ENCODE measurements around the gene RPF1. TPM values are rescaled to one million over a fixed set of nuclear protein-coding genes. Genes with fewer than 3 reads are reported as not detected.

RPF1 gene, protein sequence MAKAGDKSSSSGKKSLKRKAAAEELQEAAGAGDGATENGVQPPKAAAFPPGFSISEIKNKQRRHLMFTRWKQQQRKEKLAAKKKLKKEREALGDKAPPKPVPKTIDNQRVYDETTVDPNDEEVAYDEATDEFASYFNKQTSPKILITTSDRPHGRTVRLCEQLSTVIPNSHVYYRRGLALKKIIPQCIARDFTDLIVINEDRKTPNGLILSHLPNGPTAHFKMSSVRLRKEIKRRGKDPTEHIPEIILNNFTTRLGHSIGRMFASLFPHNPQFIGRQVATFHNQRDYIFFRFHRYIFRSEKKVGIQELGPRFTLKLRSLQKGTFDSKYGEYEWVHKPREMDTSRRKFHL
- 60.0 and 63.6 TPM in 2 replicates for total RNA-seq

GRCh38 chr1:84478876-84479868, at the start of gene RPF1:
RPF1 (plus strand) TSS chr1:84479266; CDS start chr1:84479282, 16 bp downstream.
- peak within 1 kb of the TSS; percentile 78 for H3K4me3 ChIP-seq (ENCODE audit: low read depth, low read length)
- TF ChIP-seq, protein P1, sequence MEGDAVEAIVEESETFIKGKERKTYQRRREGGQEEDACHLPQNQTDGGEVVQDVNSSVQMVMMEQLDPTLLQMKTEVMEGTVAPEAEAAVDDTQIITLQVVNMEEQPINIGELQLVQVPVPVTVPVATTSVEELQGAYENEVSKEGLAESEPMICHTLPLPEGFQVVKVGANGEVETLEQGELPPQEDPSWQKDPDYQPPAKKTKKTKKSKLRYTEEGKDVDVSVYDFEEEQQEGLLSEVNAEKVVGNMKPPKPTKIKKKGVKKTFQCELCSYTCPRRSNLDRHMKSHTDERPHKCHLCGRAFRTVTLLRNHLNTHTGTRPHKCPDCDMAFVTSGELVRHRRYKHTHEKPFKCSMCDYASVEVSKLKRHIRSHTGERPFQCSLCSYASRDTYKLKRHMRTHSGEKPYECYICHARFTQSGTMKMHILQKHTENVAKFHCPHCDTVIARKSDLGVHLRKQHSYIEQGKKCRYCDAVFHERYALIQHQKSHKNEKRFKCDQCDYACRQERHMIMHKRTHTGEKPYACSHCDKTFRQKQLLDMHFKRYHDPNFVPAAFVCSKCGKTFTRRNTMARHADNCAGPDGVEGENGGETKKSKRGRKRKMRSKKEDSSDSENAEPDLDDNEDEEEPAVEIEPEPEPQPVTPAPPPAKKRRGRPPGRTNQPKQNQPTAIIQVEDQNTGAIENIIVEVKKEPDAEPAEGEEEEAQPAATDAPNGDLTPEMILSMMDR (conservative IDR thresholded peaks at IDR 0.05; ENCODE audit: low read depth, low read length), result no peak
- DNase-seq (ENCODE audit: low read depth), result peak; percentile 40

GRCh38 chr1:84430546-84430945, 48.5 kb upstream of the RPF1 start:
- TF ChIP-seq, protein P1 (conservative IDR thresholded peaks at IDR 0.05; ENCODE audit: low read depth, low read length), result no peak
- no peak for DNase-seq (ENCODE audit: low read depth)
- H3K4me3 ChIP-seq (ENCODE audit: low read depth, low read length), result no peak overlapping the region

DNA sequence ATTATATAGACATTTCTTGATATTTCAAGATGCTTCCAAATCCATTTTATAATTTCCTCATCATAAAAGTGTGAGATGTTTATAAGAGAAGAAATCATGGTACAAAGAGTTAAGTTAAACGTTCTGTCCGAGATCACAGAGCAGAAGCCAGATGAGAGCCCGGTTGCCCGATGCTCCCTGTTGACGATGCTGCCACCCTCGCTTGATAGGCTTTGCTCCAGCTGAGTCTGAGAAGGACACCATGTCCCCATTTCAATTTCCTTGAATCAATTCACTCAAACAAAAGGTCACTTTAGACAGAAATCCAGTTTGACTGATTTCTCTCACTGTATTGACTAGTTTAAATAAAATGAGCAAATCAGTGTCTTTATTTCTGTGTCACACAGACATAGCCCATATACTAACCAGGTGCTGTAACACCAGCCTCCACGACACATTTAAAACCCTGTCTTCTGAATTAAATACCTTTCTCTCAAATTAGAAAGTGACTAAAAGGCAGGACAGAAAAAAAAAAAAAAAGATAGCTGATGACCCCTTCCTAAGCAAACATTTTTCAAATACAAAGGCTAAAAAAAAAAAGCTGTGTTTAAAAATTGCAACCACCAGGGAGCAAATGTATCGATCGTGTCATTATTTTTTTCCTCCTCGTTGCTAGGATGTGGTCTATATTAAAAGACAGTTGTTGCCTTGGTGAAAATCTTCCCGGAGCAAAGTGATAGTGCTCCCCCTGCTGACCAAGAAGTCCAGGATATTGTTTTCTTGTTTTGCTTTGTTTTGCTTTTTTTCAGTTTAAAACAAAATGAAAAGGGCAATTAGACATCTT, 45.6 kb upstream of the RPF1 start:
- peak; percentile 44 for DNase-seq (ENCODE audit: low read depth)
- H3K4me3 ChIP-seq (ENCODE audit: low read depth, low read length), result peak overlapping the region; percentile 25
- TF ChIP-seq, protein P1 (conservative IDR thresholded peaks at IDR 0.05; ENCODE audit: low read depth, low read length), result peak; percentile 81

DNA sequence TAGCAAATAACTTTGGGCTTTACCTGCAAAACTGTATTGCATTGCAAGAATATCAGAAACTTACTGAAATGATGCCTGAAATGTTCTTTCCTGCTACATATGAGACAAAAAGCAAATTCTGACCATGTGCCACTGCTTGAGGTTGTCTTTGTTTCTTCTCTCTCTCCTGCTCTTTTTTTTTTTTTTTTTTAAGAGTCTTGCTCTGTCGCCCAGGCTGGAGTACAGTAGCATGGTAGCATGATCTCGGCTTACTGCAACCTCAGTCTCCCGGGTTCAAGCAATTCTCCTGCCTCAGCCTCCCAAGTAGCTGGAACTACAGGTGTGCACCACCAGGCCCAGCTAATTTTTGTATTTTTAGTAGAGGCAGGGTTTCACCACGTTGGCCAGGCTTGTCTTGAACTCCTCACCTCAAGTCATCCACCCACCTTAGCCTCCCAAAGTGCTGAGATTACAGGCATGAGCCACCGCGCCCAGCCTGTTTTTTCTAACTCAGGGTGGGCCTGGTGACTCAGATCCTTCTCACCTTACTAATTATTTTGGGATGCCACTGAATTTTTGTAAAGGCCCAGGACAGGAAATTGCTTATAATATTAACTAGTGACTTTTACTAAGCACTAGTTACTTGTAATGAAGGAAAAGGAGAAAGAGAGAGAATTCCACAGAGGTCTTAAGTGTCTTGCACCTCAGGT, 44.8 kb upstream of the RPF1 start:
- TF ChIP-seq, protein P1 (conservative IDR thresholded peaks at IDR 0.05; ENCODE audit: low read depth, low read length), result no peak
- no peak overlapping the region for H3K4me3 ChIP-seq (ENCODE audit: low read depth, low read length)
- DNase-seq (ENCODE audit: low read depth), result no peak

DNA sequence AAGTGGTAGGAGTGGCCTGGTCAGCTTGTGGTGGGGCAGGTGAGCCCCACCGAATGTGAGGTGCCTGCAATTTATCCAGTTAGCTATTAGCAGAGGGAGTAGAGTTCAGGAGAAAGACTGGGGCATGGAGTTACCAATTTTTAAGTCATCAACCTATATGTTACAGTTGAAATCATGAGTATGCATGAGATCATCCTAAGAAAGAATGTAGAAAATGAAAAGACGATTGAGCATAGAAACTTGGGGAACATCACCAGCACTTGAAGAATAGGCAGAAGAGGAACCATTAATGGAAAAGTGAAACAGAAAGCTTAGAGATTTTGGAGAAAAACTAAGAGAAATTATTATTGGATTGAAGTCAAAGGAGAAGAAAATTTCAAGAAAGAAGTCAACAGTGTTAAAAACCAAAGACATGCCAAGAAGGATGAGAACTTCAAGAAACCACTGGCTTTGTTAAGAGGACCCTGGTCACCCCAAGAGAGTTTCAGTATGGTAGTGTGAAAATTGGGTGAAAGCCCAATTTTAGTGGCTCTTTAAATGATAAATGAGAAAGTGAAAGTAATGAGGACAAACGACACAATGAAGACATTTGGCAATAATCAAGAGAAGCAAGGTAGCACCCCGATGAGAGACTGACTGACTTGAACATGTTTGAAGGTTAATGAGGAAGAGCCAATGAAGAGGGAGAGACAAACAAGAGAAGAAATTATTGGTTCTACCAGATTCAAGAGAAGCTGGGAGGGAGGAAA, 44.1 kb upstream of the RPF1 start:
- no peak overlapping the region for H3K4me3 ChIP-seq (ENCODE audit: low read depth, low read length)
- TF ChIP-seq, protein P1 (conservative IDR thresholded peaks at IDR 0.05; ENCODE audit: low read depth, low read length), result no peak
- no peak for DNase-seq (ENCODE audit: low read depth)

Measured in epithelial cell of proximal tubule (primary cell).